Measurements from ENCODE around the gene SHF. TPM values are rescaled to one million over a fixed set of nuclear protein-coding genes. Genes with fewer than 3 reads are reported as not detected.

The SHF gene
- total RNA-seq, 1 experiment from 2014 or later: 21.7 TPM

- no peak overlapping the region for H3K14ac ChIP-seq (ENCODE audit: insufficient read depth, low read length)
- peak; percentile 47 for DNase-seq
- H3K4ac ChIP-seq (ENCODE audit: low read depth, low read length): no peak overlapping the region
- TF ChIP-seq, protein P1, sequence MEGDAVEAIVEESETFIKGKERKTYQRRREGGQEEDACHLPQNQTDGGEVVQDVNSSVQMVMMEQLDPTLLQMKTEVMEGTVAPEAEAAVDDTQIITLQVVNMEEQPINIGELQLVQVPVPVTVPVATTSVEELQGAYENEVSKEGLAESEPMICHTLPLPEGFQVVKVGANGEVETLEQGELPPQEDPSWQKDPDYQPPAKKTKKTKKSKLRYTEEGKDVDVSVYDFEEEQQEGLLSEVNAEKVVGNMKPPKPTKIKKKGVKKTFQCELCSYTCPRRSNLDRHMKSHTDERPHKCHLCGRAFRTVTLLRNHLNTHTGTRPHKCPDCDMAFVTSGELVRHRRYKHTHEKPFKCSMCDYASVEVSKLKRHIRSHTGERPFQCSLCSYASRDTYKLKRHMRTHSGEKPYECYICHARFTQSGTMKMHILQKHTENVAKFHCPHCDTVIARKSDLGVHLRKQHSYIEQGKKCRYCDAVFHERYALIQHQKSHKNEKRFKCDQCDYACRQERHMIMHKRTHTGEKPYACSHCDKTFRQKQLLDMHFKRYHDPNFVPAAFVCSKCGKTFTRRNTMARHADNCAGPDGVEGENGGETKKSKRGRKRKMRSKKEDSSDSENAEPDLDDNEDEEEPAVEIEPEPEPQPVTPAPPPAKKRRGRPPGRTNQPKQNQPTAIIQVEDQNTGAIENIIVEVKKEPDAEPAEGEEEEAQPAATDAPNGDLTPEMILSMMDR (conservative IDR thresholded peaks at IDR 0.05): no peak
- H2BK5ac ChIP-seq (ENCODE audit: insufficient read length, low read length): no peak overlapping the region
- no peak overlapping the region for H3K27ac ChIP-seq (ENCODE audit: insufficient read length, low read depth, low read length)
- no peak overlapping the region for H2AK5ac ChIP-seq (ENCODE audit: insufficient read length, low read length)
- no CpG with 5 or more reads among the region's 42 CpGs for WGBS (ENCODE audit: extremely low coverage, insufficient read length, low lambda C conversion rate)
- Mint-ChIP-seq H3K27me3 (ENCODE audit: low read depth) (peaks cover 38% of the 10 kb centered on the region), H3K36me3 (ENCODE audit: insufficient read depth in 1 of 3, low read depth in 3 of 3) (peaks cover 0 to 6% (median 5%) of the 10 kb centered on the region in 3 experiments; a peak in 2 of 7 replicates), H3K9me3 (no peaks in the 10 kb centered on the region; a peak in 2 of 5 replicates), H3K27ac (peak overlapping the region in 2 of 3 experiments; percentile 17 to 90; a peak in 4 of 7 replicates), H3K4me3 (peak overlapping the region; percentile 87 to 97), H3K4me1 (peaks cover 48% of the 10 kb centered on the region in 2 experiments)
- no peak overlapping the region for H2BK12ac ChIP-seq (ENCODE audit: insufficient read length, low read depth, low read length)
- peaks cover 13% of the 10 kb centered on the region for H3K79me1 ChIP-seq (ENCODE audit: insufficient read depth, low read depth, low read length, poor library complexity, severe bottlenecking)
- H3K9ac ChIP-seq (ENCODE audit: extremely low read depth, insufficient read length, low read length): peak overlapping the region; percentile 2
- H2BK120ac ChIP-seq (ENCODE audit: low read depth, low read length, poor library complexity, severe bottlenecking): no peak overlapping the region
- no peak overlapping the region for H4K8ac ChIP-seq (replicated peaks; ENCODE audit: insufficient read length, low read depth, low read length)
- peaks cover 3% of the 10 kb centered on the region; the same call in 1 of the 2 replicates for H3K79me2 ChIP-seq (ENCODE audit: insufficient read depth, low read length)
- H3K9me3 ChIP-seq (ENCODE audit: control insufficient read depth, low read depth, low read length): no peaks in the 10 kb centered on the region
- no peaks in the 10 kb centered on the region for H4K20me1 ChIP-seq (ENCODE audit: control insufficient read depth, insufficient read depth, insufficient read length)
- no peak overlapping the region for H4K91ac ChIP-seq (ENCODE audit: insufficient read length, low read depth, low read length)
- no peak overlapping the region for H2AFZ ChIP-seq (ENCODE audit: low read length)
- no peak overlapping the region for H3K18ac ChIP-seq (ENCODE audit: insufficient read length, low read depth, low read length)
- H3K4me2 ChIP-seq (ENCODE audit: insufficient read depth, insufficient read length, low read length): peak overlapping the region; percentile 56
- H3T11ph ChIP-seq (ENCODE audit: low read length): no peak overlapping the region
- H3K27me3 ChIP-seq (ENCODE audit: insufficient read depth, low read length): peaks cover 6% of the 10 kb centered on the region; the same call in 1 of the 2 replicates
- peaks cover 5% of the 10 kb centered on the region for H3K23me2 ChIP-seq (ENCODE audit: insufficient read length, low read depth, low read length, poor library complexity, severe bottlenecking)
- no peak overlapping the region for H3K23ac ChIP-seq (ENCODE audit: insufficient read length, low read depth, low read length)
- no peak overlapping the region for H2BK20ac ChIP-seq (ENCODE audit: low read depth, low read length, poor library complexity, severe bottlenecking)
- peaks cover 17% of the 10 kb centered on the region for H3K4me1 ChIP-seq (ENCODE audit: insufficient read depth, low read length)
- H4K5ac ChIP-seq (ENCODE audit: insufficient read length, low read depth, low read length): no peak overlapping the region
- H2BK15ac ChIP-seq (ENCODE audit: low read depth, low read length): no peak overlapping the region
- no peak overlapping the region for H3K56ac ChIP-seq (ENCODE audit: insufficient read length, low read depth, low read length)
These were observed 792 bp downstream of the SHF start for GRCh38 chr15:45186771-45187577.
